MM.1S (cell line): ENCODE data around the gene MAPKAPK3.

Experiments used
- EZH2 ChIP-seq: fragments of 300-600 bp; sonication (generic); optimal IDR thresholded peaks from 2 replicates; pipeline ENCODE3; 2017; ENCODE audit warnings: low read depth, mild to moderate bottlenecking, antibody characterized with exemption, low read length, mixed read lengths
- EZH2phosphoT487 ChIP-seq: fragments of 300-600 bp; sonication (generic); IDR thresholded peaks from 2 replicates; pipeline ENCODE4 v1.6.1; 2018; ENCODE audit warnings: antibody characterized with exemption, low read length
- TF ChIP-seq, protein P1 (sequence below): fragments of 300-600 bp; sonication (generic); IDR thresholded peaks from 2 replicates; pipeline ENCODE4 v1.5.1; 2016; ENCODE audit warnings: antibody characterized with exemption, low read length, mixed read lengths

- TF ChIP-seq, protein P1, sequence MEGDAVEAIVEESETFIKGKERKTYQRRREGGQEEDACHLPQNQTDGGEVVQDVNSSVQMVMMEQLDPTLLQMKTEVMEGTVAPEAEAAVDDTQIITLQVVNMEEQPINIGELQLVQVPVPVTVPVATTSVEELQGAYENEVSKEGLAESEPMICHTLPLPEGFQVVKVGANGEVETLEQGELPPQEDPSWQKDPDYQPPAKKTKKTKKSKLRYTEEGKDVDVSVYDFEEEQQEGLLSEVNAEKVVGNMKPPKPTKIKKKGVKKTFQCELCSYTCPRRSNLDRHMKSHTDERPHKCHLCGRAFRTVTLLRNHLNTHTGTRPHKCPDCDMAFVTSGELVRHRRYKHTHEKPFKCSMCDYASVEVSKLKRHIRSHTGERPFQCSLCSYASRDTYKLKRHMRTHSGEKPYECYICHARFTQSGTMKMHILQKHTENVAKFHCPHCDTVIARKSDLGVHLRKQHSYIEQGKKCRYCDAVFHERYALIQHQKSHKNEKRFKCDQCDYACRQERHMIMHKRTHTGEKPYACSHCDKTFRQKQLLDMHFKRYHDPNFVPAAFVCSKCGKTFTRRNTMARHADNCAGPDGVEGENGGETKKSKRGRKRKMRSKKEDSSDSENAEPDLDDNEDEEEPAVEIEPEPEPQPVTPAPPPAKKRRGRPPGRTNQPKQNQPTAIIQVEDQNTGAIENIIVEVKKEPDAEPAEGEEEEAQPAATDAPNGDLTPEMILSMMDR, result no peak
- TF ChIP-seq EZH2 (no peak), EZH2phosphoT487 (no peak)
These were observed 13.4 kb downstream of the MAPKAPK3 start for GRCh38 chr3:50630394-50630793.
